ENCODE data around the gene RNF4. TPM values are rescaled to one million over a fixed set of nuclear protein-coding genes. Genes with fewer than 3 reads are reported as not detected.

Gene RNF4
- total and polyA plus RNA-seq, 3 donors from 2014 or later: 61.3 to 69.8 (median 68.3) TPM

DNA sequence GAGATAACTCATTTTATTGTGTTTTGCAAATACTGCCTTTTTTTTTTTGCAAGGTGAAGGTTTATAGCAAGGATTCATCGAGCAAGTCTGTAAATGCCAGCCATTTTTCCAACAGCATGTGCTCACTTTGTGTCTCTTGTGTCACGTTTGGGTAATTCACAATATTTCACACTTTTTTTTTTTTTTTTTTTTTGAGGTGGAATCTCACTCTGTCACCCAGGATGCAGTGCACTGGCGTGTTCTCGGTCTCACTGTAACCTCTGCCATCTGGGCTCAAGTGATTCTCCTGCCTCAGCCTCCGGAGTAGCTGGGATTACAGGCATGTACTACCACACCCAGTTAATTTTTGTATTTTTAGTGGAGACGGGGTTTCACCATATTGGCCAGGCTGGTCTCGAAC is 1.9 kb downstream of the RNF4 start:
- intact Hi-C loops (cut with DNase I; ENCODE audit: low total_unique reads): no loop called here
- no peak overlapping the region for H3K4me3 ChIP-seq
- H3K27me3 ChIP-seq: no peaks in the 10 kb centered on the region
- peaks cover 14% of the 10 kb centered on the region for H3K4me1 ChIP-seq
- H3K27ac ChIP-seq: no peak overlapping the region
- TF ChIP-seq POLR2A (IDR thresholded peaks at IDR 0.05): no peak
- TF ChIP-seq, protein P1, sequence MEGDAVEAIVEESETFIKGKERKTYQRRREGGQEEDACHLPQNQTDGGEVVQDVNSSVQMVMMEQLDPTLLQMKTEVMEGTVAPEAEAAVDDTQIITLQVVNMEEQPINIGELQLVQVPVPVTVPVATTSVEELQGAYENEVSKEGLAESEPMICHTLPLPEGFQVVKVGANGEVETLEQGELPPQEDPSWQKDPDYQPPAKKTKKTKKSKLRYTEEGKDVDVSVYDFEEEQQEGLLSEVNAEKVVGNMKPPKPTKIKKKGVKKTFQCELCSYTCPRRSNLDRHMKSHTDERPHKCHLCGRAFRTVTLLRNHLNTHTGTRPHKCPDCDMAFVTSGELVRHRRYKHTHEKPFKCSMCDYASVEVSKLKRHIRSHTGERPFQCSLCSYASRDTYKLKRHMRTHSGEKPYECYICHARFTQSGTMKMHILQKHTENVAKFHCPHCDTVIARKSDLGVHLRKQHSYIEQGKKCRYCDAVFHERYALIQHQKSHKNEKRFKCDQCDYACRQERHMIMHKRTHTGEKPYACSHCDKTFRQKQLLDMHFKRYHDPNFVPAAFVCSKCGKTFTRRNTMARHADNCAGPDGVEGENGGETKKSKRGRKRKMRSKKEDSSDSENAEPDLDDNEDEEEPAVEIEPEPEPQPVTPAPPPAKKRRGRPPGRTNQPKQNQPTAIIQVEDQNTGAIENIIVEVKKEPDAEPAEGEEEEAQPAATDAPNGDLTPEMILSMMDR (IDR thresholded peaks at IDR 0.05): no peak
- 73 to 76% methylated on average over 7 of the region's 7 CpGs for WGBS, 2 donors
- no peaks in the 10 kb centered on the region for H3K9me3 ChIP-seq
- H3K36me3 ChIP-seq (ENCODE audit: low read depth, missing control alignments): no peaks in the 10 kb centered on the region
- DNase-seq: no peak

DNA sequence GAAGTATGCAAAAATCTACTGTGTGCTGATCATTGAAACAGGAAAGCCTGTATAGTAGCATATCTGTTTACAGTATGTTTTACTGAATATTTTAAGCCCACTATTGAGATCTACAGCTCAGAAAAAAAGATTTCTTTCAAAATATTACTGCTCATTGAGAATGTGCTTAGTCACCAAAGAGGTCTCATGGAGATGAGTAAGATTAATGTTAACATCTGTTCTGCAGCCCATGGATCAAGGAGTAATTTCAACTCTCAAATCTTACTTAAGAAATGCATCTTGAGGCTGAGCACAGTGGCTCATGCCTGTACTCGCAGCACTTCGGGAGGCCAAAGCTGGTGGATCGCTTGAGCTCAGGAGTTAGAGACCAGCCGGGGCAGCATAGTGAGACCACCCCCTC is 3.3 kb downstream of the RNF4 start:
- DNase-seq: no peak
- Histone ChIP-seq H3K27ac (no peak overlapping the region), H3K4me3 (no peak overlapping the region), H3K9me3 (no peaks in the 10 kb centered on the region), H3K4me1 (peaks cover 18% of the 10 kb centered on the region), H3K36me3 (ENCODE audit: low read depth, missing control alignments) (no peaks in the 10 kb centered on the region), H3K27me3 (no peaks in the 10 kb centered on the region)
- intact Hi-C loops (cut with DNase I; ENCODE audit: low total_unique reads): no loop called here
- 95 to 99% methylated on average over 4 of the region's 4 CpGs for WGBS, 2 donors
- TF ChIP-seq, protein P1 (IDR thresholded peaks at IDR 0.05): no peak
- no peak for TF ChIP-seq POLR2A (IDR thresholded peaks at IDR 0.05)

DNA sequence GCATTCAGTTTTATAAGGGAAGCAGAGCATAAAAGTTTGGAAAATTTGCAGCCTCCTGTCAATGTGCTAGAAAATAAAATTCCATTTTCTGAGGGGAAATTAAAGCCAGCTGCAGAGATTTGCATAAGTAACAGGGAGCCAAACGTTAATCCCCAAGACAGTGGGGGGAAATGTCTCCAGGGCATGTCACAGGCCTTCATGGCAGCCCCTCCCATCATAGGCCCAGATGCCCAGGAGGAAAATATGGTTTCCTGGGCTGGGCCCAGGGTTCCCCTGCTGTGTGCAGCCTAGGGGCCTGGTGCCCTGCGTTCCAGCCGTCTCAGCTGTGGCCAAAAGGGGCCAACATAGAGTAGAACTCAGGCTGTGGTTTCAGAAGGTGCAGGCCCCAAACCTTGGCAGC is 9.3 kb downstream of the RNF4 start:
- intact Hi-C loops (cut with DNase I; ENCODE audit: low total_unique reads): no loop called here
- H3K4me1 ChIP-seq: peaks cover 29% of the 10 kb centered on the region
- no peak for DNase-seq
- no peak overlapping the region for H3K27ac ChIP-seq
- TF ChIP-seq, protein P1 (IDR thresholded peaks at IDR 0.05): no peak
- no peak for TF ChIP-seq POLR2A (IDR thresholded peaks at IDR 0.05)
- H3K36me3 ChIP-seq (ENCODE audit: low read depth, missing control alignments): no peaks in the 10 kb centered on the region
- no peak overlapping the region for H3K4me3 ChIP-seq
- H3K9me3 ChIP-seq: no peaks in the 10 kb centered on the region
- WGBS, 2 donors: 49 to 75% methylated on average over 3 of the region's 3 CpGs
- H3K27me3 ChIP-seq: no peaks in the 10 kb centered on the region

DNA sequence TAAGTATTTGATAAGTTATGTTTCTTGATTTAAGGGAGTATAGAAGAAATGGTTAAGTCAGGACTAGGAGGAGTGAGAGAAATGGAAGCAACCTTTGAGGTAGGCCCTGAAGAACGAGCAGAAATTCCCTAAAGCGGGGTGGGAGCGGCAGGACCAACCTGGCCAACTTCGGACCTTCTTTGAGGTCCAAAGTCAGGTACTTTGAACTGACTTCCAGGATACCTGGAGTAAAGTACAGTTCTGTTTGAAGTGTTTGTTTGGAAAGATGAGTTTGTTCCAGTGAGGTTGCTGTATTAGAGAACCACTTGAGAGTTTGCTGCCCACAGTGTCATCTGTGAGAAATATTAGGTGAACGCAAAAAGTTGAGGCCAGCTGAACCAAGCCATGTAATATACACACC is 11.7 kb downstream of the RNF4 start:
- WGBS, 2 donors: 86 to 88% methylated on average over 5 of the region's 5 CpGs
- Histone ChIP-seq H3K4me3 (no peak overlapping the region), H3K27ac (no peak overlapping the region), H3K9me3 (no peaks in the 10 kb centered on the region), H3K36me3 (ENCODE audit: low read depth, missing control alignments) (no peaks in the 10 kb centered on the region), H3K27me3 (no peaks in the 10 kb centered on the region), H3K4me1 (peaks cover 46% of the 10 kb centered on the region)
- no peak for DNase-seq
- TF ChIP-seq, protein P1 (IDR thresholded peaks at IDR 0.05): no peak
- no peak for TF ChIP-seq POLR2A (IDR thresholded peaks at IDR 0.05)
- intact Hi-C loops (cut with DNase I; ENCODE audit: low total_unique reads): no loop called here

DNA sequence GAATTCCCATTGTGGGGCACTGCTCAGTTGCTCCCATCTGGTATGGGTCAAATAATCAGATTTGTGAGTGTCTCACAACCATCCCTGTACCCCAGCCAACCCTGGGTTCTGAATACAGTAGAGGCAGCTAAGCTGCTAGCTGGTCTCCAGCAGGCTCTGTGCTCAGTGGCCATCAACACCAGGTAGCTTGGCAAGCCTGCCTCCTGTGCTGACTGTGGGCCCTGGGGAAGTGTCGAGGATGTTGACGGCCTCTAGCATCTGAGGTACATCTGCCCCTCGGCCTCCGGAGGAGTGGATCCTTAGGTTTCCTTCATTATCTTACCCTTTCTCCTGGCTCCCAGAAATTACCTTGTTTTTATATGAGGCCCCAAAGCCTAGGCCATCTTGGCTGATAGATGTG is 13.3 kb downstream of the RNF4 start:
- Histone ChIP-seq H3K4me3 (no peak overlapping the region), H3K9me3 (no peaks in the 10 kb centered on the region), H3K27ac (peak overlapping the region; percentile 29 to 50), H3K27me3 (no peaks in the 10 kb centered on the region), H3K36me3 (ENCODE audit: low read depth, missing control alignments) (no peaks in the 10 kb centered on the region), H3K4me1 (peaks cover 42% of the 10 kb centered on the region)
- intact Hi-C loops (cut with DNase I; ENCODE audit: low total_unique reads): no loop called here
- no peak for TF ChIP-seq POLR2A (IDR thresholded peaks at IDR 0.05)
- TF ChIP-seq, protein P1 (IDR thresholded peaks at IDR 0.05): no peak
- DNase-seq: no peak
- WGBS, 2 donors: 66 to 73% methylated on average over 4 of the region's 4 CpGs
